ENCODE data around the gene OVAAL. TPM values are rescaled to one million over a fixed set of nuclear protein-coding genes. Genes with fewer than 3 reads are reported as not detected.

OVAAL gene
- total RNA-seq, 1 experiment from 2014 or later, result not detected

GRCh38 chr1:180585994-180586359 is 27.2 kb downstream of the OVAAL start:
- H3K27ac Mint-ChIP-seq (ENCODE audit: unreplicated experiment), result peak overlapping the region; percentile 66
- Histone ChIP-seq H3K9me3 (no peaks in the 10 kb centered on the region), H3K4me3 (ENCODE audit: low read depth, low read length) (no peak overlapping the region), H3K36me3 (ENCODE audit: control insufficient read depth, insufficient read depth, low read length) (no peaks in the 10 kb centered on the region), H3K27me3 (replicated peaks; ENCODE audit: control insufficient read depth, insufficient read depth, low read length) (no peaks in the 10 kb centered on the region), H3K4me1 (peaks cover 19% of the 10 kb centered on the region; the same call in 1 of the 2 replicates)
- peaks cover 6% of the 10 kb centered on the region for H3K9me3 Mint-ChIP-seq (ENCODE audit: unreplicated experiment)
- ChIA-PET POLR2A (no interaction called here), CTCF (no interaction called here)
- H3K4me3 Mint-ChIP-seq (ENCODE audit: unreplicated experiment), result peak overlapping the region; percentile 9
- no peak for TF ChIP-seq CTCF (IDR thresholded peaks at IDR 0.05; ENCODE audit: insufficient read depth in 1 of 2, low read depth in 1 of 2, low read length in 1 of 2, severe bottlenecking in 1 of 2, unreplicated experiment in 1 of 2)
- DNase-seq, result no peak
- no peaks in the 10 kb centered on the region for H3K36me3 Mint-ChIP-seq (ENCODE audit: insufficient read depth, unreplicated experiment)
- H3K4me1 Mint-ChIP-seq (ENCODE audit: low read depth, unreplicated experiment), result peaks cover 24% of the 10 kb centered on the region
- intact Hi-C loops (cut with micrococcal nuclease; ENCODE audit: unreplicated experiment), result no loop called here
- no peaks in the 10 kb centered on the region for H3K27me3 Mint-ChIP-seq (ENCODE audit: insufficient read depth, unreplicated experiment)
- BruUV-seq (replicated peaks), result no TSS peak

GRCh38 chr1:180586671-180587155 is 27.9 kb downstream of the OVAAL start:
- H3K36me3 ChIP-seq (ENCODE audit: control insufficient read depth, insufficient read depth, low read length), result no peaks in the 10 kb centered on the region
- no peaks in the 10 kb centered on the region for H3K36me3 Mint-ChIP-seq (ENCODE audit: insufficient read depth, unreplicated experiment)
- H3K4me1 ChIP-seq, result peaks cover 19% of the 10 kb centered on the region; the same call in 1 of the 2 replicates
- peak; percentile 43 to 47 for DNase-seq
- TF ChIP-seq CTCF (IDR thresholded peaks at IDR 0.05; ENCODE audit: insufficient read depth in 1 of 2, low read depth in 1 of 2, low read length in 1 of 2, severe bottlenecking in 1 of 2, unreplicated experiment in 1 of 2), result no peak
- POLR2A ChIA-PET, result no interaction called here
- no peak overlapping the region for H3K4me3 Mint-ChIP-seq (ENCODE audit: unreplicated experiment)
- peaks cover 24% of the 10 kb centered on the region for H3K4me1 Mint-ChIP-seq (ENCODE audit: low read depth, unreplicated experiment)
- no TSS peak for BruUV-seq (replicated peaks)
- no peaks in the 10 kb centered on the region for H3K27me3 ChIP-seq (replicated peaks; ENCODE audit: control insufficient read depth, insufficient read depth, low read length)
- CTCF ChIA-PET, result no interaction called here
- peak overlapping the region; percentile 71 for H3K27ac Mint-ChIP-seq (ENCODE audit: unreplicated experiment)
- H3K27me3 Mint-ChIP-seq (ENCODE audit: insufficient read depth, unreplicated experiment), result no peaks in the 10 kb centered on the region
- no peaks in the 10 kb centered on the region for H3K9me3 ChIP-seq
- peaks cover 6% of the 10 kb centered on the region for H3K9me3 Mint-ChIP-seq (ENCODE audit: unreplicated experiment)
- no peak overlapping the region for H3K4me3 ChIP-seq (ENCODE audit: low read depth, low read length)
- intact Hi-C loops (cut with micrococcal nuclease; ENCODE audit: unreplicated experiment), result no loop called here

- peaks cover 6% of the 10 kb centered on the region for H3K9me3 Mint-ChIP-seq (ENCODE audit: unreplicated experiment)
- no peak for TF ChIP-seq CTCF (IDR thresholded peaks at IDR 0.05; ENCODE audit: insufficient read depth in 1 of 2, low read depth in 1 of 2, low read length in 1 of 2, severe bottlenecking in 1 of 2, unreplicated experiment in 1 of 2)
- peaks cover 24% of the 10 kb centered on the region for H3K4me1 Mint-ChIP-seq (ENCODE audit: low read depth, unreplicated experiment)
- ChIA-PET CTCF (no interaction called here), POLR2A (no interaction called here)
- H3K4me3 Mint-ChIP-seq (ENCODE audit: unreplicated experiment), result no peak overlapping the region
- intact Hi-C loops (cut with micrococcal nuclease; ENCODE audit: unreplicated experiment), result no loop called here
- Histone ChIP-seq H3K9me3 (no peaks in the 10 kb centered on the region), H3K4me1 (peaks cover 19% of the 10 kb centered on the region; the same call in 1 of the 2 replicates), H3K27me3 (replicated peaks; ENCODE audit: control insufficient read depth, insufficient read depth, low read length) (no peaks in the 10 kb centered on the region), H3K36me3 (ENCODE audit: control insufficient read depth, insufficient read depth, low read length) (no peaks in the 10 kb centered on the region), H3K4me3 (ENCODE audit: low read depth, low read length) (no peak overlapping the region)
- no peaks in the 10 kb centered on the region for H3K27me3 Mint-ChIP-seq (ENCODE audit: insufficient read depth, unreplicated experiment)
- no peak overlapping the region for H3K27ac Mint-ChIP-seq (ENCODE audit: unreplicated experiment)
- DNase-seq, result no peak
- no TSS peak for BruUV-seq (replicated peaks)
- H3K36me3 Mint-ChIP-seq (ENCODE audit: insufficient read depth, unreplicated experiment), result no peaks in the 10 kb centered on the region
Observed at GRCh38 chr1:180588121-180588520, 29.4 kb downstream of the OVAAL start.
